GM10847 (cell line): ENCODE measurements around the gene SGIP1.

ENCODE experiments used
- POLR2A ChIP-seq: IDR thresholded peaks from 2 replicates; pipeline ENCODE4 v1.6.1; 2011; ENCODE audit not compliant: insufficient read length; ENCODE audit errors: extremely low read depth

Gene SGIP1

DNA sequence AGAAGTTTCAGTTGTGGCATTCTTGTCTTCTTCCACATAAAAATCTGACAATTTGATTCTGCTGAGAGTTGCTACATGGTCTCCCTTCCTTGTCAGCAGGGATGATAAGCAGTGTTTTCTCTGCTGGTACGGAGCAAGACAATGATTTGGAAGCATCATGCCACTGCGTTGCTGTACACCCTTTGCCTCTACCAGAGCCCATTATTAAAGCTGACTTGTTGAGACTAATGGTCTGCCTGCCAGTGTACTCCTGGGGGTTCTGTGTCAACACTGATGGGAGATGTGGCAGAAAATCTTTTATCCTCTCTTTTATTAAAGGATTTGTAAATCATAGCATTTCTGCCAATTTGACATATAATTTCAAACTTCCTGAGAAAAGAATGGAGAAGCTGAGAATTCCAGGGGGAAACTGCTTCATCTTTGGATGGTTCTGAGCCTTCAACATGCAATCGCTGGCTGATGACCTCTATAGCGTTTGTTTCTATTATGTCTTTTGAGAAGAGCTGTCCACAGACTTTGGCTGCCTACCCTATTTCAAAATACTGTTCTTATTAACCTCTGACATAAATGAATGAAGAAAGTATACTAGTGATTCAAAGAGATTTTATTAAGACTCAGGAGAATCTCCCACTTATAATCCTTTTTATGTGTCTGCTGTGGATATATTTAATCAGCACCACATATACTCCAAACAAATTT is 170.4 kb downstream of the SGIP1 start:
- TF ChIP-seq POLR2A, result no peak

DNA sequence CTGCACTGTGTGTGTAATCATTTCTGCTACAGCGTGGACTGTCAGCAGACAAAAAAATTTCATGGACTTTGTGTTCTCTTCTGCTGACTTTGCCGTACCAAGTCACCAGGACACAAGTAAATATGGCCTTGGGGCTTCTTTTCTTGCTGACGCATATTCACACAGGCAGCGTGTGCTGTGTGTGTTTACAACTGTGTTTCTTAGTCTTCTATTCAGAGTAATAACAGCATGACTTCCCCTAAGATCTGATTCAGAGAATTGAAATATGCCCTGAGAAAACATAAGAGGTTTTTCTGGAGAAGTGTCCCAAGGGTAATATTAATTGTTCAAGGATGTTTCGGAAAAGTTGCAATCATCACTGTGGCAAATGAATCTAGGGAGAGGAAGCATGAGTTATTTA is 171.2 kb downstream of the SGIP1 start:
- no peak for TF ChIP-seq POLR2A

DNA sequence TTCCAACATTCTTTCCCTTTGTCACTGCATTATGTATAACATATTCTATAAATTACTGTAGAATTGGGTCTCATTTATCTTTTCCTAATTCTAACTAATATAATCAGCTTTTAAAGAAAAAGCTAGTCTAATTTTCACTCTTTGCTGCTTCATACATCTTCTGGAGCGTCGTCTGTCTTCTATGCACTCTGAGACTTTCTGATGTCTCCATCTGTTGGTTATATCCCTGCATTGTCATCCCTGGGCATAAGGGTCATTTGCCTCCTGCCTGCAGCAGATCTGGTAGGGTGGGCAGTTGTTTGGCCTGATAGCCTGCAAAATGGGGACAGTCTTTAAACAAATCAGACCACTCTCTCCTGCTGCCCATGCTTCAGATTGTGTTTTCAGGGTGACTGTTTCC is 177.5 kb downstream of the SGIP1 start:
- TF ChIP-seq POLR2A, result no peak

GRCh38 chr1:66712839-66713238 is 178.9 kb downstream of the SGIP1 start:
- TF ChIP-seq POLR2A, result no peak

DNA sequence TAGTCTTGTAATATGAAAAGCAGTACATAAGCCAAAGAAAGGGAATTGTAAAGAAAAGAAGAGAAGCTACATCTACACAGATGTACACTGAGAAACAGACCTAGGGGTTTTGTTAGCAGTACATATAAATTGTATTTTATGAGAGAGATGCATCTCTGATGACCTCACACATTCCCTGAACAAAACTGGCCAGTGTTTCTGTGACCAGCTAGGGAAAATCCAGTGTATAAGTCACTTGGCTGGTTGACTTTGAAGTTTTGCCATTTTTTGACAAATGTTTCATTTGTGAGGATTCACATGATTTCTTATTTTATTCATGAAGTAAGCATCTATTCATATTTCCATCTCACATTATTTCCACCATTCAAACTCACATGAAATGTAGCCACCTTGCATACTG is 190.0 kb downstream of the SGIP1 start:
- TF ChIP-seq POLR2A, result no peak

DNA sequence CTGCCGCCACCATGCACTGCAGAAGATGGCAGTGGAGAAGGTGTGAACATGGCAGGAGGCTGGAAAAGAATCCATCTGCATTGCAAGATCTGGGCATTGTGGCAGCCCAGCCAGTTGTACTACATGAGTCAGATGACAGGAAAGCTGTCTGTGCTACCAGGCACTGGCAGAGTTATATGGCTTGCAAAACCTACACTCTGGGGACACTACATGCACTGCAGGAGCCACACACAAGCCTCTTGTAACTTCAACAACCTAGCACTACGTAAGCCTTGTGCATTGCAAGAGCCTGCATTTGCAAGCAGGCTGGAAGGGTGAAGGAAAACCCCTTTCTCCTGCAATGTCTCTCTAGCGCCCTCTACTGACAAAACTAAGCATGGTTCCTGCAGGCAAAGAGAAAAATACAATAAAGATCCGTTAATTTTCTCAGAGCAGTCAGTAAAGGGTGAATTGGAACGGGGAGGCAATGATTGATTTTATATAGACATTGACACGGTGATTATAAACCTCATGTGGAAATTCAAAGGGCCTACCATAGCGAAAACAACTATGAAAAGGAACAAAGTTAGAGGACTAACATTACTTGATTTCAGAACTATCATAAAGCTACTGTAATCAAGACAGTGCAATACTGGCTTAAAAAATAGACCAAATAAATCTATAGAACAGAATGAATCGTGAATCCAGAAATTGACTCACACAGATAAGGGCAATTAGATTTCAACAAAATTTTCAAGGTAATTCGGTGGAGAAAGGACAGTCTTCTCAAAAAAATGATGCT is 192.1 kb downstream of the SGIP1 start:
- no peak for TF ChIP-seq POLR2A

DNA sequence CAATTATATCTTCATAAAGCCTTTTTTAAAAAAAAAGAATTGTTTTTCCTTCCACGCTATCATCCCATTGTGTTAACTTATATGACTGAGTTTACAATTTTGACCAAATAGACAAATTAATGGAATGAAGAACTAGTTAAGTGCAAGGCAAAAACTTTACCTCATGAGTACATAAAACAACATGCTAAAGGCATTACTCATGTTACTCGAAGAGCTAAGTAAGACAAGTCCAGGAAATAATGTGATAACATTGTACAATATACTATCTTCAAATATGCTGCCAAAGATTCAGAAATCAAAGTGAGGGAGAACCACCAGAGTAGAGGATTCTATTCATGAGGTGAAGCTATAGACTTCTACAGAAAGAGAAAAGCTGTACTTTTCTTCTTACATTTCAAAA is 194.1 kb downstream of the SGIP1 start:
- no peak for TF ChIP-seq POLR2A

GRCh38 chr1:66729119-66729518 is 195.2 kb downstream of the SGIP1 start:
- TF ChIP-seq POLR2A, result no peak

GRCh38 chr1:66729523-66729922 is 195.6 kb downstream of the SGIP1 start:
- TF ChIP-seq POLR2A, result no peak

GRCh38 chr1:66730462-66730861 is 196.5 kb downstream of the SGIP1 start:
- TF ChIP-seq POLR2A, result no peak

- TF ChIP-seq POLR2A, result no peak
These were observed 197.4 kb downstream of the SGIP1 start for GRCh38 chr1:66731170-66731865.

DNA sequence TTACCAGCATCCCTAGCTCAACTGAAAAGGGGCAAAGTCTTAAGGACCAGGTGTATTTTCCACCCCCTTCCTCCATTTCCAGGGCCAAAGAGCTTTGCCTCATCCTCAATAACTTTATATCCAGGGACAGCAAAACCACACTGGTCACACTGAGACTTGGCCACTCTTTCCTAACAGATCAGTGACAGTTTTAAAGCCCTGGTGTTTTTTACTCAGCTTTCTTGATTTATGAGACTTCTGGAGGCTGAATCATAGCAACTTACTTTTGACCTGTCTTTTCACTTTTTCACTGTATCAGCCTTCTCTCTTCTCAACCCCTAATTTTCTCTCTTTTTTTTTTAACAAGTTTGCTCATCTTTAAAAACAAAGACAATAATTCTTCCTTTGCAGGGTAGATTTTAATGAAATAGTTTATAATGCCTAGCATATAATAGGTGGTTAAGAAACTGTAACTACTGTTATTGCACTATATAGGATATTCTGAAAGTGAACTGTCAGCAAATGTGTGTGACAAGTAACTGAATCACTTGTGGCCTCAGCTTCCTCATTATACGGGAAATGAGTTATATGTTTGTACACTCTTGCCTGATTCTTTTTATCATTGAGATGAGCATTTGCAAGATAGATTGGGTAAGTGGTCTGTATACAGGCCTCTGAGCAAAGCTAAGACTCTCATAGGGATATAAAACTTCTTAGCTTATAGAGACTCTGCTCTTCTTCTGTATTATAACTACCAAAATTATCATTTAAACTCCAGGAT is 198.6 kb downstream of the SGIP1 start:
- TF ChIP-seq POLR2A, result no peak

DNA sequence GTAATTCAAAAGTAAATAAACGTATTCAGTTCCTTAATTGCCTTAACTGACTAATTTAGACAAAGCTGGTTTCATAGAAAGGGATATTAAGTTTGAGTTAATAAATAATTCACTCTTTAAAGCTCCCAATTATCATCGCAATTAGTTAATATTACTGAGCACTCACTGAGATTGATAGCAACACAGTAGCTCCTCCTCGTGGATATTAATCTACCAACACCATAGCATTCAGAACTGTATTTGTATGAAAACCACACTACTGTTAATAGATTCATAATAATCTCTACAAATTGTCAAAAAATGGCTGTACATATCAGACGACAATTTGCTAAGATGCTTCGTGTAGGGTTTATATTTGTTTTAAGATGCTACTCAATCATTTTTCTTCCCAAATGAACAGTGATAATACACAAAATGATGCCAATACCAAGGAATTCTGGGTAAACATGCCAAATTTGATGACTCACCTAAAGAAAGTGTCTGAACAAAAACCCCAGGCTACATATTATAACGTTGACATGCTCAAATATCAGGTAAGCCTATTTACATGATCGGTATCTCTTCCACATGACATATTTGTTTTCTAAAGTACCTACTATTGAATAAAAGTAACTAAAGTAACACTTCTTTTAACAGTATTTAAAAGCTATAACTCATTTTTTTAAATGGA is 199.5 kb downstream of the SGIP1 start:
- no peak for TF ChIP-seq POLR2A

DNA sequence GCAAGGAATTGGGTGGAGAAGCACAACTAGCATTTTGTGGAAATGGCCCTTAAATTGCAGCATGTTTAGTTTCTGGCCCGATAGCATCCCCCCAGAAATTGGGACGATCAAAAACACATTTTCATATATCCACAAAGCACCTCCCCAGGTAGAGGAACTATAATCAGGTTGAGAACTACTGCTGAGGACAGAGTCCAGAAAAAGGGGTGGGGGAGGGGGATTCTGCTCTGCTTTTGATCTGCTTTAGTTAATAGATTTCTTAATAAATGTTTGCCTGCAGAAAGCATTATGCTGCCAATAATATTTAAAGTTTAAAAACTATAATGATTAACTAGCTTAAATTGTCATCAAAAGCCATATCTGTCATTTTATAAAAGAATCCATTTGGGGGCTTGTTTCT is 203.9 kb downstream of the SGIP1 start:
- no peak for TF ChIP-seq POLR2A
